ENCODE results near the gene MTHFD2L. TPM values are rescaled to one million over a fixed set of nuclear protein-coding genes. Genes with fewer than 3 reads are reported as not detected.
"Not testable (repeated sequence)": the region's sequence is repeated elsewhere in the genome, so short reads cannot be mapped to it uniquely, and the experiment has no call there.

MTHFD2L gene
- total RNA-seq, 1 donor from 2014 or later, result 12.4 TPM

DNA sequence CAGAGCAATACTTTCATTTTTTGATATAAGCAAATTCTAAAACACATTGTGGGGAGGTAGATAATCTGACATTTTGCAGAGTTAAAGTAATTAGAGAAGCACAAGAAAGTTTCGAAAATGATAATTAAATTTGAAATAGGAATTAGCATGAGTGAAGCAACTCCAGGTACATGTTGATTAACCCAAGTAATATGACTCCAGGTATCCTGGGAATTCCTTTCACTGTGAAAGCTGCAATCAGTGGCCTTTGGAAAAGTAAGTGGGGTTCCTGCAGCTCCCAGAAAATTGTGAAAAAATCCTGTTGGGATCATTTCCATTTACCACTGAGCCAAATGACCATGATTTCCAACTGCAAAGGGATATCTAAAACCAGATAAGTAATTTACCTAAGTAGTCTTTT lies 32.9 kb upstream of the MTHFD2L start:
- Histone ChIP-seq H3K79me2 (ENCODE audit: insufficient read depth, low read length) (no peaks in the 10 kb centered on the region), H4K20me1 (ENCODE audit: insufficient read depth, low read length) (no peaks in the 10 kb centered on the region), H3K27me3 (ENCODE audit: insufficient read depth, low read length) (no peaks in the 10 kb centered on the region), H2AFZ (ENCODE audit: low read depth, low read length) (no peak overlapping the region), H3K4me2 (ENCODE audit: low read length) (no peak overlapping the region), H3K9me3 (ENCODE audit: insufficient read depth, low read depth, low read length) (no peaks in the 10 kb centered on the region), H3K36me3 (ENCODE audit: insufficient read depth, low read length) (no peaks in the 10 kb centered on the region), H3K4me3 (ENCODE audit: insufficient read depth, low read depth, low read length) (no peak overlapping the region), H3K4me1 (ENCODE audit: insufficient read depth, low read length) (no peaks in the 10 kb centered on the region), H3K27ac (ENCODE audit: low read depth, low read length) (no peak overlapping the region), H3K9ac (ENCODE audit: low read length) (no peak overlapping the region)
- peaks cover 8% of the 10 kb centered on the region for H3K9me3 Mint-ChIP-seq (ENCODE audit: unreplicated experiment)
- H3K36me3 Mint-ChIP-seq (ENCODE audit: low read depth, unreplicated experiment), result no peaks in the 10 kb centered on the region
- no peak for FAIRE-seq
- DNase-seq (ENCODE audit: low read depth), result no peak
- H3K27me3 Mint-ChIP-seq (ENCODE audit: low read depth, unreplicated experiment), result no peaks in the 10 kb centered on the region
- no peak overlapping the region for H3K4me3 Mint-ChIP-seq (ENCODE audit: unreplicated experiment)
- H3K4me1 Mint-ChIP-seq (ENCODE audit: low read depth, unreplicated experiment), result no peaks in the 10 kb centered on the region
- no peak for TF ChIP-seq EZH2 (IDR thresholded peaks at IDR 0.05; ENCODE audit: insufficient read depth, low read length)
- TF ChIP-seq, protein P1, sequence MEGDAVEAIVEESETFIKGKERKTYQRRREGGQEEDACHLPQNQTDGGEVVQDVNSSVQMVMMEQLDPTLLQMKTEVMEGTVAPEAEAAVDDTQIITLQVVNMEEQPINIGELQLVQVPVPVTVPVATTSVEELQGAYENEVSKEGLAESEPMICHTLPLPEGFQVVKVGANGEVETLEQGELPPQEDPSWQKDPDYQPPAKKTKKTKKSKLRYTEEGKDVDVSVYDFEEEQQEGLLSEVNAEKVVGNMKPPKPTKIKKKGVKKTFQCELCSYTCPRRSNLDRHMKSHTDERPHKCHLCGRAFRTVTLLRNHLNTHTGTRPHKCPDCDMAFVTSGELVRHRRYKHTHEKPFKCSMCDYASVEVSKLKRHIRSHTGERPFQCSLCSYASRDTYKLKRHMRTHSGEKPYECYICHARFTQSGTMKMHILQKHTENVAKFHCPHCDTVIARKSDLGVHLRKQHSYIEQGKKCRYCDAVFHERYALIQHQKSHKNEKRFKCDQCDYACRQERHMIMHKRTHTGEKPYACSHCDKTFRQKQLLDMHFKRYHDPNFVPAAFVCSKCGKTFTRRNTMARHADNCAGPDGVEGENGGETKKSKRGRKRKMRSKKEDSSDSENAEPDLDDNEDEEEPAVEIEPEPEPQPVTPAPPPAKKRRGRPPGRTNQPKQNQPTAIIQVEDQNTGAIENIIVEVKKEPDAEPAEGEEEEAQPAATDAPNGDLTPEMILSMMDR (IDR thresholded peaks at IDR 0.05; ENCODE audit: insufficient read depth, low read depth, low read length), result no peak
- no peak overlapping the region for H3K27ac Mint-ChIP-seq (ENCODE audit: unreplicated experiment)

DNA sequence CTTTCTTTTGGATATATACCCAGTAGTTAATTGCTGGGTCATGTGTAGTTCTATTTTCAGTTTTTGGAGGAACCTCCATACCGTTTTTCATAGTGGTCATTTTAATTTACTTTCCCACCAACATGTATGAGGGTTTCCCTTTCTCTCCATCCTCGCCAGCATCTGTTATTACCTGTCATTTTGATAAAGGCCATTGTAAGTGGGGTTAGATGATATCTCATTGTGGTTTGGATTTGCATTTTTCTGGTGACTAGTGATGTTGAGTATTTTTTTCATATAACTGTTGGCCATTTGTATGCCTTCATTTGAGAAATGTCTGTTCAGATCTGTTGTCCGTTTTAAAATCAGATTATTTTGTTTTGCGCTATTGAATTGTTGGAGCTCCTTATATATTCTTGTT lies 30.2 kb upstream of the MTHFD2L start:
- Histone ChIP-seq H3K4me2 (ENCODE audit: low read length) (no peak overlapping the region), H3K27ac (ENCODE audit: low read depth, low read length) (no peak overlapping the region), H3K9me3 (ENCODE audit: insufficient read depth, low read depth, low read length) (no peaks in the 10 kb centered on the region), H3K27me3 (ENCODE audit: insufficient read depth, low read length) (no peaks in the 10 kb centered on the region), H2AFZ (ENCODE audit: low read depth, low read length) (no peak overlapping the region), H4K20me1 (ENCODE audit: insufficient read depth, low read length) (no peaks in the 10 kb centered on the region), H3K4me3 (ENCODE audit: insufficient read depth, low read depth, low read length) (no peak overlapping the region), H3K9ac (ENCODE audit: low read length) (no peak overlapping the region), H3K36me3 (ENCODE audit: insufficient read depth, low read length) (no peaks in the 10 kb centered on the region), H3K4me1 (ENCODE audit: insufficient read depth, low read length) (no peaks in the 10 kb centered on the region), H3K79me2 (ENCODE audit: insufficient read depth, low read length) (no peaks in the 10 kb centered on the region)
- no peak for FAIRE-seq
- Mint-ChIP-seq H3K27me3 (ENCODE audit: low read depth, unreplicated experiment) (no peaks in the 10 kb centered on the region), H3K27ac (ENCODE audit: unreplicated experiment) (no peak overlapping the region), H3K9me3 (ENCODE audit: unreplicated experiment) (peaks cover 20% of the 10 kb centered on the region), H3K36me3 (ENCODE audit: low read depth, unreplicated experiment) (no peaks in the 10 kb centered on the region), H3K4me1 (ENCODE audit: low read depth, unreplicated experiment) (no peaks in the 10 kb centered on the region), H3K4me3 (ENCODE audit: unreplicated experiment) (no peak overlapping the region)
- peak; percentile 52 for DNase-seq (ENCODE audit: low read depth)
- no peak for TF ChIP-seq EZH2 (IDR thresholded peaks at IDR 0.05; ENCODE audit: insufficient read depth, low read length)
- TF ChIP-seq, protein P1 (IDR thresholded peaks at IDR 0.05; ENCODE audit: insufficient read depth, low read depth, low read length), result no peak

DNA sequence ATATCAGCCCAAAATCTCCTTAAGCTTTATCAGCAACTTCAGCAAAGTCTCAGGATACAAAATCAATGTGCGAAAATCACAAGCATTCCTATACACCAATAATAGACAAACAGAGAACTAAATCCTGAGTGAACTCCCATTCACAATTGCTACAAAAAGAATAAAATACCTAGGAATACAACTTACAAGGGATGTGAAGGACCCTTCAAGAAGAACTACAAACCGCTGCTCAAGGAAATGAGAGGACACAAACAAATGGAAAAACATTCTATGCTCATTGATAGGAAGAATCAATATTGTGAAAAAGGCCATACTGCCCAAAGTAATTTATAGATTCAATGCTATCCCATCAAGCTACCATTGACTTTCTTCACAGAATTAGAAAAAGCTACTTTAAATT lies 27.1 kb upstream of the MTHFD2L start:
- H3K9me3 Mint-ChIP-seq (ENCODE audit: unreplicated experiment), result peaks cover 20% of the 10 kb centered on the region
- H3K9me3 ChIP-seq (ENCODE audit: insufficient read depth, low read depth, low read length); H2AFZ ChIP-seq (ENCODE audit: low read depth, low read length); H3K9ac ChIP-seq (ENCODE audit: low read length); H3K79me2 ChIP-seq (ENCODE audit: insufficient read depth, low read length); H4K20me1 ChIP-seq (ENCODE audit: insufficient read depth, low read length); H3K4me2 ChIP-seq (ENCODE audit: low read length); H3K27ac Mint-ChIP-seq (ENCODE audit: unreplicated experiment); FAIRE-seq; H3K27me3 Mint-ChIP-seq (ENCODE audit: low read depth, unreplicated experiment); H3K27ac ChIP-seq (ENCODE audit: low read depth, low read length); H3K4me1 Mint-ChIP-seq (ENCODE audit: low read depth, unreplicated experiment); DNase-seq (ENCODE audit: low read depth); H3K4me3 Mint-ChIP-seq (ENCODE audit: unreplicated experiment); H3K36me3 Mint-ChIP-seq (ENCODE audit: low read depth, unreplicated experiment); H3K36me3 ChIP-seq (ENCODE audit: insufficient read depth, low read length); H3K4me1 ChIP-seq (ENCODE audit: insufficient read depth, low read length); H3K4me3 ChIP-seq (ENCODE audit: insufficient read depth, low read depth, low read length); H3K27me3 ChIP-seq (ENCODE audit: insufficient read depth, low read length): not testable (repeated sequence)

DNA sequence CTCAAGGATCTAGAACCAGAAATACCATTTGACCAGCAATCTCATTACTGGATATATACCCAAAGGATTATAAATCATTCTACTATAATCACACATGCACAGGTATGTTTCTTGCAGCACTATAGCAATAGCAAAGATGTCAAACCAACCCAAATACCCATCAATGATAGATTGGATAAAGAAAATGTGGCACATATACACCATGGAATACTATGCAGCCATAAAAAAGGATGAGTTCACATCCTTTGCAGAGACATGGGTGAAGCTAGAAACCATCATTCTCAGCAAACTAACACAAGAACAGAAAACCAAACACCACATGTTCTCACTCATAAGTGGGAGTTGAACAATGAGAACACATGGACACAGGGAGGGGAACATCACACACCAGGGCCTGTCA lies 25.7 kb upstream of the MTHFD2L start:
- H3K4me3 Mint-ChIP-seq (ENCODE audit: unreplicated experiment); H3K9ac ChIP-seq (ENCODE audit: low read length); H3K27ac Mint-ChIP-seq (ENCODE audit: unreplicated experiment); H4K20me1 ChIP-seq (ENCODE audit: insufficient read depth, low read length); H3K4me1 ChIP-seq (ENCODE audit: insufficient read depth, low read length); H3K4me1 Mint-ChIP-seq (ENCODE audit: low read depth, unreplicated experiment); H3K79me2 ChIP-seq (ENCODE audit: insufficient read depth, low read length); H3K27me3 ChIP-seq (ENCODE audit: insufficient read depth, low read length); H3K4me2 ChIP-seq (ENCODE audit: low read length); H2AFZ ChIP-seq (ENCODE audit: low read depth, low read length); H3K4me3 ChIP-seq (ENCODE audit: insufficient read depth, low read depth, low read length); H3K9me3 ChIP-seq (ENCODE audit: insufficient read depth, low read depth, low read length); H3K36me3 ChIP-seq (ENCODE audit: insufficient read depth, low read length); H3K36me3 Mint-ChIP-seq (ENCODE audit: low read depth, unreplicated experiment); DNase-seq (ENCODE audit: low read depth); H3K27ac ChIP-seq (ENCODE audit: low read depth, low read length); FAIRE-seq; H3K27me3 Mint-ChIP-seq (ENCODE audit: low read depth, unreplicated experiment): not testable (repeated sequence)
- H3K9me3 Mint-ChIP-seq (ENCODE audit: unreplicated experiment), result peaks cover 25% of the 10 kb centered on the region
